H1 (cell line): ENCODE results near the gene SIGLECL1. TPM values are rescaled to one million over a fixed set of nuclear protein-coding genes. Genes with fewer than 3 reads are reported as not detected.

ENCODE experiments used
- ASH2L ChIP-seq: fragments of 200-600, 300-600 bp; sonication (generic); IDR thresholded peaks from one replicate; pipeline ENCODE4 v1.7.1; 2017; ENCODE audit warnings: low read length
- TBP ChIP-seq: IDR thresholded peaks from 2 replicates; pipeline ENCODE4 v1.6.1; 2011; ENCODE audit warnings: low read depth, low read length, improper control_type of control experiment
- polyA plus RNA-seq, 7 experiments: library from polyadenylated mRNA; depleted of rRNA in 3 of 7; stranded (reverse) in 5 of 7; unstranded in 2 of 7; fragments of >200 nt in 5 of 7; fragments of 200-250 nt in 2 of 7; gene quantifications; 1 replicate in 5 of 7; 2 replicates in 1 of 7; 4 replicates in 1 of 7; pipeline versions ENCODE4 v1.2.1 to v1.2.3, GENCODE V29; 2011 to 2013; ENCODE audit warnings: missing spikeins in 2 of 7, mixed read lengths in 2 of 7
- total RNA-seq: library from RNA; stranded (reverse); fragmentation: NEBNext Ultra II Directional; extraction: Animal tissue kit (Norgen Biotek cat#: 25700); gene quantifications from 2 replicates; pipeline ENCODE4 v1.2.1, GENCODE V29; 2021

SIGLECL1 gene
- total and polyA plus RNA-seq, 2 of the 8 experiments (the other 6 are each of a cell fraction or from before 2014, with no cell fraction given) = not detected

- no peak for TF ChIP-seq TBP
- no peak for TF ChIP-seq ASH2L
Measured at GRCh38 chr19:51226067-51226466, 24.8 kb upstream of the SIGLECL1 start (continued).
